Activated T-cell treated with anti-CD3 and anti-CD28 coated beads, Interleukin-2, amount 50 U/mL, for 72 hours (primary cell): ENCODE measurements around the gene CACNA1C. TPM values are rescaled to one million over a fixed set of nuclear protein-coding genes. Genes with fewer than 3 reads are reported as not detected.

Source experiments
- ATAC-seq, 2 donors: fragments of 150-1000 bp; cut with Tn5 transposase; replicated peaks in 1 of 2; 2 replicates each; pipeline ENCODE4 v1.10.0; 2021; ENCODE audit warnings: moderate library complexity in 2 of 2, mild to moderate bottlenecking in 1 of 2
- DNase-seq, 2 donors: peaks; one replicate each; pipeline ENCODE4 v3.0.0; 2021 to 2022; ENCODE audit warnings: mixed read lengths in 1 of 2
- H3K27ac Mint-ChIP-seq: one replicate; pipeline ENCODE4 v1.8.0; 2022; ENCODE audit warnings: mild to moderate bottlenecking, moderate library complexity, mixed read lengths
- H3K27me3 Mint-ChIP-seq: one replicate; pipeline ENCODE4 v1.8.0; 2022; ENCODE audit warnings: low read depth, mixed read lengths
- H3K36me3 Mint-ChIP-seq, 2 donors: one replicate each; pipeline ENCODE4 v1.8.0; 2022; ENCODE audit warnings: mixed read lengths in 2 of 2, mild to moderate bottlenecking in 1 of 2; ENCODE audit not compliant: insufficient read depth in 2 of 2
- H3K4me1 Mint-ChIP-seq: one replicate; pipeline ENCODE4 v1.8.0; 2022; ENCODE audit warnings: low read depth, mixed read lengths
- H3K4me3 Mint-ChIP-seq, 2 donors: one replicate each; pipeline ENCODE4 v1.8.0; 2022; ENCODE audit warnings: mild to moderate bottlenecking in 2 of 2, mixed read lengths in 2 of 2, moderate library complexity in 2 of 2
- H3K9me3 Mint-ChIP-seq, 2 donors: one replicate each; pipeline ENCODE4 v1.8.0; 2022; ENCODE audit warnings: mixed read lengths in 2 of 2
- total RNA-seq, 2 donors: library from RNA; stranded (reverse); gene quantifications; one replicate each; pipeline ENCODE4 v1.2.3, GENCODE V29; 2022

CACNA1C gene
- total RNA-seq, 2 donors from 2014 or later: 0.14 to 0.21 TPM

DNA sequence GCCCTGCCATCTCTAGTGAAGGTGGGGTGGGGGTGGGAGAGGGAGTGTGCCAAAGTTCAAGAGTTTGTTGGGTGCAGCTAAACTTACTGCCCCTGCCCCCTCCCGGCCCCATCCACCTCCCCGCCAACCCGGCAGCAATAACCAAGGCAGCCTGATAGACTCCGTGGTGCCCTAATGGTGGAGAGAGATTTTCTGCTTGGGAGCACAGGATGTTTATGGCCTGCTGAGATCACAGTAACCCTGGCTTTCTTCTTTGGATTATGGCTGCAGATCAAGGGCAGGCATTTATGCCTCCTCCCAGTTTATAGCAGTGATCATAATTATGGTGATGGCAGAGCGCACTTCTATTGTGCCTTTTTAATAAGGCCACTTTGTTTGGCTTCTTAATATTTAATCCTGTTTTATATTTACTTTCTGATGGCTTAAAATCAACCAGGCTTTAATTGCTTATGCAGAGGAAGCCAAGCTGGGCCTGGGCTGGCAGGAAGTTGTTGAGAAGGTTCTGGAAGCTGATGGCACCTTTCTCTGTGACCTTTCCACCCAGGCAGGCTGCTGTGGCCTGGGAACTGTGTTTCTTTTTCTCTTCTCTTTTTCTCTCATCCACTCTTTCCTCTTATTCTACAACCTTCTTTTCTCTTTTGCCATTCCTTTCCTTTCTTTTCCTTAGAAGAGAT lies 485.2 kb downstream of the CACNA1C start:
- no peaks in the 10 kb centered on the region for H3K36me3 Mint-ChIP-seq
- no peak overlapping the region for H3K27ac Mint-ChIP-seq
- no peak for ATAC-seq

DNA sequence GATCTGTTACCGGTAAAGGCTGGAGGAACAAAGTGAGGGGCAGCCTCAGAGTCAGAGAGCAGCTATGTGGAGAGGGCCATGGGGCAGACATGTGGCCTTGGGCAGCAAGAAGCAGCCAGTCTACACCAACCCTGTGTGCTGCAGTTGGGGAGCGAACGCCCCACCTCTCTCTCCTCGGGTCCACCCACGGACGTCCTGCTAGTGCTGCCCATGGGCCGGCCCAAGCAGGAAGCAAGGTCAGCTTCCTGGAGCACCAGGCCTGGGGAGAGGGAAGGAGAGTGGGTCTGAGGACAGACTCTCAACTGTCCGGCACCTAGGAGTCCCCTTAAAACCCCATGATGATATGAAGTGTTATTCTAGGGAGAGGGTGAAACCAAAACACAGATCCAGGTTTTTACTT lies 487.2 kb downstream of the CACNA1C start:
- H3K4me1 Mint-ChIP-seq: peaks cover 14% of the 10 kb centered on the region
- no peaks in the 10 kb centered on the region for H3K9me3 Mint-ChIP-seq

More for the DNA sequence above, 485.2 kb downstream of the CACNA1C start:
- no peaks in the 10 kb centered on the region for H3K9me3 Mint-ChIP-seq
- no peaks in the 10 kb centered on the region for H3K27me3 Mint-ChIP-seq
- no peak for DNase-seq
- H3K4me1 Mint-ChIP-seq: no peaks in the 10 kb centered on the region
- H3K4me3 Mint-ChIP-seq: no peak overlapping the region

DNA sequence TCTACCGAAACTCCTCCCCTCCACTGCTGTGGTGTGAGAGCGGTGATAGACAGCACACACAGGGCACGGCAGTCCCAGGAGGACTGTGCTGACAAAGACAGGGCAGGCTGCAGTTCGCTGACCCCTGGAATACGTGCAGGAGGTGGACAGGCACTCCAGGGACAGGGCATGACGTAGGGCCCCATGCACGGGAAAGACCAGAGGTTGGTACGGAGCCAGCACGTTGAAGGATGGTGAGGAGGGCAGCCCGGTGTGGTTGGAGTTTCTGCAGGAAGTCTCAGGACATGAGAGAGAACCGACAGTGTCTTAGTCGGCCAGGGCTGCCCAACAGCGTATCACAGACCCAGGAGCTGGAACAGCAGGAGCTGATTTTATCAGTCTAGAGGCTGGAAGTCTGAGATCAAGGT lies 487.8 kb downstream of the CACNA1C start:
- DNase-seq (no peak), ATAC-seq (no peak)
- Mint-ChIP-seq H3K4me3 (no peak overlapping the region), H3K36me3 (no peaks in the 10 kb centered on the region), H3K4me1 (peaks cover 14% of the 10 kb centered on the region), H3K27me3 (no peaks in the 10 kb centered on the region), H3K27ac (no peak overlapping the region), H3K9me3 (no peaks in the 10 kb centered on the region)

More for the DNA sequence above, 487.2 kb downstream of the CACNA1C start:
- Mint-ChIP-seq H3K27me3 (no peaks in the 10 kb centered on the region), H3K27ac (no peak overlapping the region), H3K36me3 (no peaks in the 10 kb centered on the region), H3K4me3 (no peak overlapping the region)
- DNase-seq: no peak
- ATAC-seq: no peak

DNA sequence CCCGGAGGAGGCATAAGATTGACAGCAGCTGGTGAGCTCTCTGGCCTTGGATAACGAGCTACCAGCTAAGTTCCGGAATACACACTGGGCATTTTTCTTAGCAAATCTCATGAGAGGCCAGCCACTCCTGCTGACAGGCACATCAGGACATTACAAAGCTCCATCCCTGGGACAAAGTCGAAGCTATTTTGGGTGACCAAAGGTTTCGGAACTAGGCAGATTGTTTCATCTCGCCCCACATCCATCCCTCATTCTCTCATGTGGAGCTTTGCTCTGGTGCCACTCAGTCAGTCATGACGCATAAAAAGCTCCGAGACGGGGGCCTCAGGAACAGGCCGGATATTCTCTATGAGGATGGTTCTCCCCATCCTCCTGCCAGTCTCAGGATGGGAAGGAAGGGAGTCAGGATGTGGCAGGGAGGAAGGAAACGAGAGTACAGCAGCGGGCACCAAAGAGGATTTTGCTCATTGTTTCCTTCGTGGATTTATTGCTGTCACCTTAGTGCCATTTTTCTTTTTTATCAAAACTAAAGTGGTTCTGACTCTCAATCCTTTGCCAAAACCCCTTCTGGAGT lies 488.9 kb downstream of the CACNA1C start:
- Mint-ChIP-seq H3K9me3 (no peaks in the 10 kb centered on the region), H3K4me3 (no peak overlapping the region), H3K36me3 (no peaks in the 10 kb centered on the region), H3K27me3 (no peaks in the 10 kb centered on the region), H3K4me1 (peaks cover 14% of the 10 kb centered on the region), H3K27ac (no peak overlapping the region)
- DNase-seq: no peak
- no peak for ATAC-seq

DNA sequence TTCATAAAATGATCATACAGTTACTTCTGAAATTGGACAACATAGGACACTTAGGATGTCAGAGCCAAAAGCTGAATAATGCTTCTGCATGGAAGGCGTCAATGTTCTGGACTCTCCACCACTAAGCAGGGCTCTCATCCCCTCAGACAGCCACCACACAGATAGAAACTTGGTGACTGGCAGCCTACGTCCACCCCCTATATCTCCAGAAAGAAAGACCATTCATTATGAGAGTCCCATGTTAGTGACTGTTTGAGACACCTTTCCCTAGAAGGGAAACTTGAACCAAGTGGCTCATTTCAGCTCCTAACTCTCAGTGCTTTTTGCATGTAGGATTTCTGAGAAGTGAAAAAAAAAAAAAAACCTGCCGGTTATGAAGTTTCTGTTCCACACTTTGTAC lies 491.0 kb downstream of the CACNA1C start:
- Mint-ChIP-seq H3K4me3 (peak overlapping the region; percentile 37 to 74), H3K36me3 (no peaks in the 10 kb centered on the region), H3K9me3 (peaks cover 0 to 3% of the 10 kb centered on the region in 2 donors), H3K4me1 (peaks cover 14% of the 10 kb centered on the region), H3K27me3 (no peaks in the 10 kb centered on the region), H3K27ac (peak overlapping the region; percentile 91)
- DNase-seq (peak; percentile 15 to 34), ATAC-seq (peak; percentile 96 to 99)

DNA sequence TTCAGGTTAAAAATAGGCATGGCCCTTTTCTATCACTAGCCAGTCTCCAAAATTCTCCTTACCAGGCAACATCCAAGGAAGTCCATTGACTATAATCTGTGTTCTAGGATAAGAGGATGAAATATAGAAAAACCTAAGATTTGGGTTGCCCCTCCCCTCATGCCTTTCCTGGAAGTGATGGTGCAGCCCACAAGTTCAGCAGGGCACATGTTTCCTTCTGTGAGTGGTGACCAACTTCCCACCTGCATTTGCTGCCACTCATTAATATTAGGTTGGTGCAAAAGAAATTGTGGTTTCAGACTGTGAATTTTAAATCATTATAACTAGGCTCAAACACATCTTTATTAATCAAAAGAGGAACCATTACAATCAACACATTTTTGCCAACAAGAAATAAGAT lies 491.4 kb downstream of the CACNA1C start:
- Mint-ChIP-seq H3K4me3 (peak overlapping the region; percentile 37 to 74), H3K27ac (peak overlapping the region; percentile 91), H3K27me3 (no peaks in the 10 kb centered on the region), H3K9me3 (peaks cover 0 to 3% of the 10 kb centered on the region in 2 donors), H3K4me1 (peaks cover 14% of the 10 kb centered on the region), H3K36me3 (no peaks in the 10 kb centered on the region)
- ATAC-seq (no peak), DNase-seq (no peak)

DNA sequence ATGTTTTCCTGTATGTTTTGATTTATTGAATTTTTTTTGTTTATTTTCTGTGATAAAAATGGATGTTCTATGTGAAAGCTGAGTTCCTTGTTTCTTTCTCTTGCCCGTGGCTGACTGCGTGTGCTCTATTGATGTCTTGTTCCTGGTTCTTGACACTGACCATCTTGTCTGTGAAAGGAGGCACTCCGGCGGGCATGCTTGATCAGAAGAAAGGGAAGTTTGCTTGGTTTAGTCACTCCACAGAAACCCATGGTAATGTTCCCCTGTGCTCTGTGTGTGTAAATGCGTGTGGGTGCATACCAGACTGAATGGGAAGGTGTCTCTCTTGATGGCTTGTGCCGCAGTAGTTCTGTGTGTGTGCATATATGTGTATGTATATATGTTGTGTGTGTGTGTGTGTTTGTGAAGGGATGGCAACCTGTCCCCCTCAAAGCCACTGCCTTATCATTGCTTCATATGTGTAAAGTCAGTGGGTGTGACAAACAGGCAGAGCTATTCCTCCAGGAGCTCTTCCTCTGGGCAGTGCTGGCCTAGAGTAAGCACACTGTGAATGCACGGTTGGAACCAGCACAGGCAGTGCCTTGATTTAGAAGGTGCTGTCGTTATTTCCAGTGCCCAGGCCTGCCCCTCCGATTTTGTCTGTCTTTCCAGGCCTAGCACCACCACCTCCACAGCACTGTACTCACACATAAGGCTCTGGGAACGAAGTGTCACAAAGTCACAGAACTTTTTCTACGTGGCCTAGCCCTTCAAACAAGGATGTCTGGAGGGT lies 494.7 kb downstream of the CACNA1C start:
- Mint-ChIP-seq H3K4me3 (no peak overlapping the region), H3K9me3 (peaks cover 0 to 3% of the 10 kb centered on the region in 2 donors), H3K36me3 (no peaks in the 10 kb centered on the region), H3K27ac (no peak overlapping the region), H3K4me1 (peaks cover 14% of the 10 kb centered on the region), H3K27me3 (no peaks in the 10 kb centered on the region)
- ATAC-seq: no peak
- no peak for DNase-seq

DNA sequence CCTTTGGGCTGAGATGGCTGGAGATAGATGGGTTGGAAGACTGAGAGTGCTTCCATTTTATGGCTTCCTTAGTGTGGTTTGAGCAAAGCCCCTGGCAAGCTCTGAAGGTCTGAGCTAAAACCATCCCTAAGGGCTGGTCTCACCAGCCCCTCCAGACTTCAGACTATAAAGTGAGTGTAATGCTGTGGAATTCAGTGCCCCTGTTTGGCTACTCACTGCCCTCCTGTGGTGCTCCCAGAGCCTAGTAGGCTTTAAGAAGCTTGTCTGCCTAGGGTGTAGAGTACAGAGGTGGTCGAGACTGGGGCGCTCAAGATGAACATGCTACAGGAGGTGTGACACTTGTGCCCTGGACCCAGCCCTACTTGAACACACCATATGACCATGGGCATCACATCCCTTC lies 495.3 kb downstream of the CACNA1C start:
- peaks cover 0 to 3% of the 10 kb centered on the region in 2 donors for H3K9me3 Mint-ChIP-seq
- H3K4me1 Mint-ChIP-seq: peaks cover 14% of the 10 kb centered on the region
- no peak overlapping the region for H3K4me3 Mint-ChIP-seq
- no peaks in the 10 kb centered on the region for H3K36me3 Mint-ChIP-seq
- H3K27me3 Mint-ChIP-seq: no peaks in the 10 kb centered on the region
- no peak for DNase-seq
- no peak overlapping the region for H3K27ac Mint-ChIP-seq
- ATAC-seq: no peak

DNA sequence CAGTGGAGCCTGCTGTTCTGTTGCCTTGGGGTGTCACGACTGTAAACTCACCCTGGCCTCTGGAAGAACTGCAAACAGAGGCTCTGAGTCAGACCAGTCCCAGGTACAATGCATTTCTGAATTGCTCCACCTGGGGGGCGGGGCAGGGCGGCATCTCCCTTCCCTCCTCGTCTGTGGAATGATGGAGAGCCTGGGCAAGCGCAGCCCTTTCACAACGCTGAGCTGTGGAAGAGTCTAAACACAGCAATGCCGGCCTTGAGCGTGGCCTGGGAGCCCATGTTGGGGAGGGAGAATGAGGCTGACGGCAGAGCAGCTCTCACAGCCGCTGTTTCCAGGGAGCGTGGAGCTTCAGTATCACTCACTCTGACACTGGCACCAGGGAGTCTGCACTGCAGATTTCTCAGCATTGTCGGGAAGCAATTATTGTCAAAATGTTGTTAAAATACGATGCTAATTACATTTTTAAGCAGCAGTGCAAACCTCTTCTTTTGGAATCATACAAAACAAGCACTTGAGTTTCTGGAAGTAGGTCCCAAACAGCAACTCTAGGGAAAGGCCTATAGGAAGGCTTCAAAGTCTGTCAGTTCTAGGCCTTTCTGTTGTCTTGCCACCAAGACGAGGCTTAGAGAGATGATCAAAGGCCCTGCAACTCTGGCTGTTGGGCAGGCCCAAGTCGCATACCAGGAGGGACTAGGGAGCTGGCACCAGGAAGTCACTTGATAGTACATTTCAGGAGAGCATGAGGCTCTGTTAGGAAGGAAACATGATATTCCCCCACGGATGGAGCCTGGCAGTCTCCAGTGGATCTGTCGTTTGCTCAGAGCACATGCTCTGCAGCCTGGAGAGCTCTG lies 498.0 kb downstream of the CACNA1C start:
- Mint-ChIP-seq H3K27ac (no peak overlapping the region), H3K4me1 (no peaks in the 10 kb centered on the region), H3K27me3 (no peaks in the 10 kb centered on the region), H3K4me3 (no peak overlapping the region), H3K9me3 (peaks cover 0 to 3% of the 10 kb centered on the region in 2 donors), H3K36me3 (no peaks in the 10 kb centered on the region)
- DNase-seq (no peak), ATAC-seq (no peak)

DNA sequence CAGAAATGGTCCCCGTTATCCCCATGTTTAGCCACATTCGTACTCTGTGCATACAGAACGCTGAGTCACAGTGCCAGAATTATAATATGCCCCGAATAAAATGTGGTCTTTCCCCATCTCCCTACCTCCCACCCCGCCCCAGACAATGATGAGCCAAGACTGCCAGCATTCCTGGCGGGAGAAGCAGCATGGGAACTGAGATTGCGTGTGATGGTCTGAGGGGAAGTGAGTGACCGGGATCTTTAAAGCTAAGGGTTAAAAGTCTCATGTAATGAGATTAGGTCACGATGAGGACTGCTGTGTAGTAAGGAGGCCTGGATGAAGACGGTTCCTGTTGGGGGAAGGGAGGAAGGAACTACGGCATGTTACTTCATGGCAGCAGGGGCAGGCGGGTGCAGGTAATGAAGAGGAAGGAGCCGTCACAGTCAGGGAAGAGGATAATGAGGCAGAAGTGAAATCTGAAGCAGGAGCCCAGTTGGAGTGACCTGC lies 498.7 kb downstream of the CACNA1C start:
- no peak overlapping the region for H3K27ac Mint-ChIP-seq

DNA sequence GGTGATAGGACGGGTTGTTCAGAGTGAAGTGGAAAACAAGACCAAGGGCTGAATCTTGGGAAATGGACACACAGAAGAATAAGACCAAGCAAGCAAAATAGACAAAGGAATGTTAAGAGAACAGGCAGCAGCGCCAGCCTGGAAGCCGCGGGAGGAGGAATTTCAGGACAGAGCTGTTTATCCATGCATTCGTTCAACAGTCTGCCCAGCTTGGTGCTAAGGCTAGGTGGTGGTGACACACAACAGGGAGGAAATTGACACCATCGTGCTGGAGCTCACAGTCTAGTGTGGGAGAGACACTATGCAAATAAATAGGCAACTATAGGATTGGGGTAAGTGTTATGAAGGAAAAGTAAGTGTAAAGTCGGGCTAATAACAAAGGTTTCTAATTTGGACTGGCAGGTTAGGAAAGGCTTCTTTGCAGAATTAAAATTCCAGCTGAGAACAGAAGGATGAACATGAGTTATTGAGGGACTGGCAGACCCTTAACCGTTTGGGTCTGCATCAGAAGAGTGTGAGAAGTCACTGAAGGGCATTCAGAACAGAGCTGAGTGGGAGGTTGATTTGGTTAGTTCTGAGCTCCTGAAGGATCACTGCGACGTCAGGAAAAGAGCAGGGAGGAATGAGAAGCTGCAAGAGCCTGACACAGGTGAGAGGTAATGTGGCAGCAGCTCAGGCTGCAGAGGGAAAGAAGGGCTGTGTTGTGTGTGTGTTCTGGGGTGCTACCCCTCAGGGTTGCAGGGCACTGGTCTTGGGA lies 499.4 kb downstream of the CACNA1C start:
- peaks cover 0 to 3% of the 10 kb centered on the region in 2 donors for H3K9me3 Mint-ChIP-seq
- H3K27ac Mint-ChIP-seq: no peak overlapping the region
- no peak for ATAC-seq
- H3K4me3 Mint-ChIP-seq: no peak overlapping the region
- no peaks in the 10 kb centered on the region for H3K36me3 Mint-ChIP-seq
- H3K27me3 Mint-ChIP-seq: no peaks in the 10 kb centered on the region
- DNase-seq: no peak
- no peaks in the 10 kb centered on the region for H3K4me1 Mint-ChIP-seq

More for the DNA sequence above, 498.7 kb downstream of the CACNA1C start:
- DNase-seq: no peak
- Mint-ChIP-seq H3K4me3 (no peak overlapping the region), H3K9me3 (peaks cover 0 to 3% of the 10 kb centered on the region in 2 donors), H3K36me3 (no peaks in the 10 kb centered on the region), H3K27me3 (no peaks in the 10 kb centered on the region), H3K4me1 (no peaks in the 10 kb centered on the region)
- no peak for ATAC-seq
